ENCODE results near the gene UBE2I. TPM values are rescaled to one million over a fixed set of nuclear protein-coding genes. Genes with fewer than 3 reads are reported as not detected.
A peak's percentile ranks its signal among the peaks of the same experiment; 100 is the strongest.

UBE2I gene
- total RNA-seq, 4 donors from 2014 or later: 55.4 to 110 (median 58.5) TPM

DNA sequence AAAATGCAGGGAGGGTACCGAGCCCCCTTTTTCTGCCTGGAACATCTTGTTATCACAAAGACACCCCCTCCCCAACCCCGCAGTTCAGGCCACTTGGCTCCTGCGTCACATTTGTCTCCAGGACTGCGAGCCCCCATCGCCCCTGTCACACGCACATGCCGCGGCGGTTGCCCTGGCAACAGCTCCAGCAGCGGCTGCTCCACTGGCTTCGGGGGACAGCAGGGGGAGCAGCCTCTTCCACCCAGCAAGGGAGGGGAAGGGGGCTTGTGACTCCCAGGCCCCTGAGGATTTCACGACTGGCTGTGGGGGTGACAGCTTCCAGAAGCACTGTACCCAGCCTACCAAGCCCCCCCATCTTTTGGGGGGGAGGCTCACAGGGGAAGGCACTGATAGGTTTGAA lies 26.6 kb downstream of the UBE2I start:
- intact Hi-C loops (cut with DNase I; ENCODE audit: low total_unique reads) (no loop called here), in situ Hi-C loops (cut with MboI; ENCODE audit: low pct_ligation_motif_present in 1 of 4, low pct_unique_long_range_greater_than_20kb in 1 of 4, low sequenced_read_pairs in 3 of 4) (no loop called here)
- Histone ChIP-seq H3K36me3 (no peaks in the 10 kb centered on the region), H3K4me3 (no peak overlapping the region), H3K27me3 (peaks cover 58% of the 10 kb centered on the region), H3K9me3 (no peaks in the 10 kb centered on the region), H3K27ac (no peak overlapping the region), H3K4me1 (peaks cover 8 to 34% (median 34%) of the 10 kb centered on the region in 4 donors)
- 12% methylated on average over 6 of the region's 12 CpGs; no CpG with 5 or more reads in 1 of the 2 donors for WGBS, 2 donors (ENCODE audit: low coverage in 1 of 2)
- TF ChIP-seq, protein P1, sequence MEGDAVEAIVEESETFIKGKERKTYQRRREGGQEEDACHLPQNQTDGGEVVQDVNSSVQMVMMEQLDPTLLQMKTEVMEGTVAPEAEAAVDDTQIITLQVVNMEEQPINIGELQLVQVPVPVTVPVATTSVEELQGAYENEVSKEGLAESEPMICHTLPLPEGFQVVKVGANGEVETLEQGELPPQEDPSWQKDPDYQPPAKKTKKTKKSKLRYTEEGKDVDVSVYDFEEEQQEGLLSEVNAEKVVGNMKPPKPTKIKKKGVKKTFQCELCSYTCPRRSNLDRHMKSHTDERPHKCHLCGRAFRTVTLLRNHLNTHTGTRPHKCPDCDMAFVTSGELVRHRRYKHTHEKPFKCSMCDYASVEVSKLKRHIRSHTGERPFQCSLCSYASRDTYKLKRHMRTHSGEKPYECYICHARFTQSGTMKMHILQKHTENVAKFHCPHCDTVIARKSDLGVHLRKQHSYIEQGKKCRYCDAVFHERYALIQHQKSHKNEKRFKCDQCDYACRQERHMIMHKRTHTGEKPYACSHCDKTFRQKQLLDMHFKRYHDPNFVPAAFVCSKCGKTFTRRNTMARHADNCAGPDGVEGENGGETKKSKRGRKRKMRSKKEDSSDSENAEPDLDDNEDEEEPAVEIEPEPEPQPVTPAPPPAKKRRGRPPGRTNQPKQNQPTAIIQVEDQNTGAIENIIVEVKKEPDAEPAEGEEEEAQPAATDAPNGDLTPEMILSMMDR (IDR thresholded peaks at IDR 0.05): no peak
- TF ChIP-seq EP300 (IDR thresholded peaks at IDR 0.05; ENCODE audit: low read depth): no peak
- no peak for TF ChIP-seq POLR2AphosphoS5 (IDR thresholded peaks at IDR 0.05)
- no peak for DNase-seq

DNA sequence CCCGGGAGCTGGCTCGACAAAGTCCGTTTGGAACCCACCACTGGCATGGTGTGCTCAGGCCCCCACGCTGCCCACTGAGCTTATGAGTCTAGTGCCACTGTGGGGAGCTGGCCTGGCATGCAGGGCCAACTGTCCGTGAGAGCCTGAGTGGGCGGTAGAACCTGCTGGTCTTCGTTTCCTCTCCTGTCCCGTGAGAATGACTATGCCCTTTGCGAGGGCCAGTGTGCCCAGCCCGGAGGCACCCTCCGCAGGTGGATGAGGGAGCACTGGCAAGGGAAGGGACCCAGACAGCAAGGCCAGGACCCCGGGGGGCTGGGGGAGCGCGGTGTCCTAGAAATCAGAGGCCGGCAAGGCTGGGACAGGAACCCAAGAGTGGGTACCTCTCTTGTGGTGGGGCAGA lies 27.2 kb downstream of the UBE2I start:
- Histone ChIP-seq H3K36me3 (no peaks in the 10 kb centered on the region), H3K4me3 (no peak overlapping the region), H3K9me3 (no peaks in the 10 kb centered on the region), H3K4me1 (peaks cover 6 to 28% (median 27%) of the 10 kb centered on the region in 4 donors), H3K27me3 (peaks cover 51% of the 10 kb centered on the region), H3K27ac (no peak overlapping the region)
- no peak for DNase-seq
- intact Hi-C loops (cut with DNase I; ENCODE audit: low total_unique reads): no loop called here
- TF ChIP-seq, protein P1 (IDR thresholded peaks at IDR 0.05): no peak
- TF ChIP-seq POLR2A (IDR thresholded peaks at IDR 0.05) (no peak), EP300 (IDR thresholded peaks at IDR 0.05; ENCODE audit: low read depth) (no peak), POLR2AphosphoS5 (IDR thresholded peaks at IDR 0.05) (no peak)
- in situ Hi-C loops (cut with MboI; ENCODE audit: low pct_ligation_motif_present in 1 of 4, low pct_unique_long_range_greater_than_20kb in 1 of 4, low sequenced_read_pairs in 3 of 4): no loop called here
- WGBS, 2 donors (ENCODE audit: low coverage in 1 of 2): 67% methylated on average over 13 of the region's 15 CpGs; no CpG with 5 or more reads in 1 of the 2 donors

DNA sequence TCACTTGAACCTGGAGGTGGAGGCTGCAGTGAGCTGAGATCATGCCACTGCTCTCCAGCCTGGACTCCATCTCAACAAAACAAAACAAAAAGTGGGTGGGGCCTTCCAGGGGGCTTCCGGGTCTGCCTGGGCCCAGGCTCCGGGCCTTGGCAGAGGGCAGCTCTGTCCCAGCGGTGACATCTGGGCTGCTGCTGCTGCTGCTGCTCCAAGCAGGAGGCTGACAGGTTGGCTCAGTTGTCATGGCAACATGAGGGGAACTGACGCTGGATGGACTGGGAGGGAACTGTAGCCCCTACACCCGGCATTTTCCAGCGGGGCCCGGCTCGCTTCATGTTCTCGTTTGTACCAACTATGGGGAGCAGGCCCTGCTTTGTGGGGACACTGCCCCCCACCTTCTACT lies 28.1 kb downstream of the UBE2I start:
- Histone ChIP-seq H3K4me3 (no peak overlapping the region), H3K36me3 (no peaks in the 10 kb centered on the region), H3K27ac (no peak overlapping the region), H3K9me3 (no peaks in the 10 kb centered on the region), H3K4me1 (peaks cover 8 to 24% (median 23%) of the 10 kb centered on the region in 4 donors), H3K27me3 (peaks cover 43% of the 10 kb centered on the region)
- intact Hi-C loops (cut with DNase I; ENCODE audit: low total_unique reads): no loop called here
- 54% methylated on average over 9 of the region's 9 CpGs; no CpG with 5 or more reads in 1 of the 2 donors for WGBS, 2 donors (ENCODE audit: low coverage in 1 of 2)
- no peak for DNase-seq
- no peak for TF ChIP-seq POLR2AphosphoS5 (IDR thresholded peaks at IDR 0.05)
- no peak for TF ChIP-seq POLR2A (IDR thresholded peaks at IDR 0.05)
- TF ChIP-seq, protein P1 (IDR thresholded peaks at IDR 0.05): no peak
- no peak for TF ChIP-seq EP300 (IDR thresholded peaks at IDR 0.05; ENCODE audit: low read depth)
- in situ Hi-C loops (cut with MboI; ENCODE audit: low pct_ligation_motif_present in 1 of 4, low pct_unique_long_range_greater_than_20kb in 1 of 4, low sequenced_read_pairs in 3 of 4): no loop called here

DNA sequence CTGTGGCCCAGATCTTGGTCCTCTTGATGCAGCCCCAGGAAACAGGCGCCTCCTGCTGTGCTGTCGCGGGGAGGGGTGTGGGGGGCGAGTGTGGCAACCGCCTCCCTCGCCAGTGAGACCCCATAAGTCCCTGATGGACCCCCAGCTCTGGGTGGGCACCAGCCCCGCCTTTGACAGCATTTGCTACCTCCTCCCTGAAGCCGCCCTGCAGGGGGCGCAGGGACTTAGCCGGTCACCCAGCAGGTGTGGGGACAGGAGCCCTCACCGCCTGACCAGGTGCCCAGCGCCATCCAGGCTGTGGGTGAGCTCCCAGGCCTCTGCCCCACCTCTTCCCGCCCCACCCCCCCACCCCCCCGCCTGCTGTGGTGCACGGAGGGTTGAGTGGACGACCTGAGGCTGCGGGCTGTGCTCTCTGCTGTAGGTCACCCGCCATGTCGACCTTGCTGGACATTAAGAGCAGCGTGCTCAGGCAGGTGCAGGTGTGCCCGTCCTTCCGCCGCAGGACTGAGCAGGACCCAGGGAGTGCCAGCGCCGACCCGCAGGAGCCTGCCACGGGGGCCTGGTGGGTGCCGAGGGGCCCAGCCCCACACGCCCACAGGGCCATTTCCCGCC lies 28.8 kb downstream of the UBE2I start:
- no peak for TF ChIP-seq EP300 (IDR thresholded peaks at IDR 0.05; ENCODE audit: low read depth)
- no peak for TF ChIP-seq POLR2A (IDR thresholded peaks at IDR 0.05)
- TF ChIP-seq, protein P1 (IDR thresholded peaks at IDR 0.05): peak; percentile 23 to 46 (median 42)
- TF ChIP-seq POLR2AphosphoS5 (IDR thresholded peaks at IDR 0.05): no peak
- Histone ChIP-seq H3K36me3 (no peaks in the 10 kb centered on the region), H3K4me3 (no peak overlapping the region), H3K9me3 (no peaks in the 10 kb centered on the region), H3K27ac (no peak overlapping the region), H3K27me3 (peaks cover 35% of the 10 kb centered on the region), H3K4me1 (peaks cover 11 to 21% (median 20%) of the 10 kb centered on the region in 4 donors)
- in situ Hi-C loops (cut with MboI; ENCODE audit: low pct_ligation_motif_present in 1 of 4, low pct_unique_long_range_greater_than_20kb in 1 of 4, low sequenced_read_pairs in 3 of 4): no loop called here
- WGBS, 2 donors (ENCODE audit: low coverage in 1 of 2): 27% methylated on average over 14 of the region's 30 CpGs; no CpG with 5 or more reads in 1 of the 2 donors
- intact Hi-C loops (cut with DNase I; ENCODE audit: low total_unique reads): no loop called here
- DNase-seq: peak; percentile 70

All from transverse colon (tissue), 4 donors.